Pulmonary artery endothelial cell (primary cell): ENCODE data around the gene SARNP. TPM values are rescaled to one million over a fixed set of nuclear protein-coding genes. Genes with fewer than 3 reads are reported as not detected.
A peak's percentile ranks its signal among the peaks of the same experiment; 100 is the strongest.

ENCODE experiments used
- DNase-seq: peaks from one replicate; pipeline ENCODE4 v3.0.0-alpha.2; 2011; ENCODE audit warnings: low read depth, low spot score
- total RNA-seq: library from RNA; depleted of rRNA; stranded (reverse); fragments of >200 nt; gene quantifications from 2 replicates; pipeline ENCODE4 v1.2.3, GENCODE V29; 2014

Gene SARNP
- total RNA-seq, 1 donor from 2014 or later = 110 TPM

DNA sequence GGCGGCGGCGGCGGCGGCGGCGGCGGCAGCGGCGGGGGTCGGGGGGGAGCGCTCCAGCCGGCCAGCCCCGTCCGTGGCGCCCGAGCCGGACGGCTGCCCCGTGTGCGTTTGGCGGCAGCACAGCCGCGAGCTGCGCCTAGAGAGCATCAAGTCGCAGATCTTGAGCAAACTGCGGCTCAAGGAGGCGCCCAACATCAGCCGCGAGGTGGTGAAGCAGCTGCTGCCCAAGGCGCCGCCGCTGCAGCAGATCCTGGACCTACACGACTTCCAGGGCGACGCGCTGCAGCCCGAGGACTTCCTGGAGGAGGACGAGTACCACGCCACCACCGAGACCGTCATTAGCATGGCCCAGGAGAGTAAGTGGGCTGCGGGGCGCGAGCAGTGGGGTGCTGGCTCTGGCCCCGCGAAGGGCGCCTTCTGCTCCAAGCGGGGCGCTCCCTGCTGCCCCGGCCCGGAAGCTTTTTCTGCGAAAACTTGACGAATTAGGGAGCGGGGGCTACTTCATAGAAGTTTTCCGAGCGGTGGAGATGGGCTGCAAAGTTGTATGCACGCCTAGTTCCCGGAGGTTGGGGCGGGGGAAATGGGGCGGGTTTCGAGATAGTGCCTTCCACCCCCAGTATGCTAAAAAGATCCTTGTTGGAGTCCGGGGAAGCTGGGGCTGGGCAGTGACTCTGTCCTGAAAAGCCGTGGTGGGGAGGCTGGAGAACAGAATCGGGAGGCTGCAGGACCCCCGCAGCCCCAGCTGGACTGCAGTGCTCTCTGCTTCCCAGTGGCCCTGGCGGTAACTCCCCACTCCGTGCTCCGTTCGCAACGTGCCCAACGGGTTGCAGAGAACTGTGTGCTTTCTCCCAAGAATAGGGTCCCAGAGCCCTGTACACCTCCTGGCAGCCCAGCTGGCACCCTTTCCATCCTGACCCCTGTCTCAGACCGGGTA lies 73.9 kb downstream of the SARNP start:
- no peak for DNase-seq

DNA sequence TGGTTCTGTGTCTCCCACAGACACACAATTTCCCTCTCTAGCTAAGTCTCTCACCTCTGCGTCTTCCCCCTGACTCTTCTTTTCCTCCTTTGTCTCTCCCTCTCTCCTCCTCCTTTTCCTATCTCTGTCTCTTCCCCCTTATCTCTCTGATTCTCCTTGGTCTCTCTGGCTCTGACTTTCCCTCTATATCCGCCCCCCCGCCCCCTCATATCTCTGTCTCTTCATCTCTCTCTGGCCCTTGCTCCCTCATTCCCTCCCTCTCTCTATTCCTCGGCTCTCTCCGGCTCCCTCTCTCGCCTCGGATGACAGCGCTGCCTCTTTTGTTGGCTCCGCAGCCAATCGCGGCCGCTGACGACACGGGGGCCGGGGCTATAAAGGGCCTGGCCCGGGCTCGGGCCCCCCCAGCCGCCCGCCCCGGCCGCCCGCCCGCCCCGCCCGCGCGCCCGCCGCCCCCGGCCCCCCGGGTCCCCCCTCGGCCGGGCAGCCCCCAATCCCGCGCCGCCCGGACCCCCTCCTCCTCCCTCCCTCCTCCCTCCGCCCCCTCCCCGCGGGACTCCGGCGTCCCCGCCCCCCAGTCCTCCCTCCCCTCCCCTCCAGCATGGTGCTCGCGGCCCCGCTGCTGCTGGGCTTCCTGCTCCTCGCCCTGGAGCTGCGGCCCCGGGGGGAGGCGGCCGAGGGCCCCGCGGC lies 74.7 kb downstream of the SARNP start, which contains the start of gene GDF11:
TSS of gene GDF11 (plus strand) at position 404 of the 687 bp plus-strand sequence. CDS start at position 599, 195 bp downstream.
- DNase-seq = no peak

DNA sequence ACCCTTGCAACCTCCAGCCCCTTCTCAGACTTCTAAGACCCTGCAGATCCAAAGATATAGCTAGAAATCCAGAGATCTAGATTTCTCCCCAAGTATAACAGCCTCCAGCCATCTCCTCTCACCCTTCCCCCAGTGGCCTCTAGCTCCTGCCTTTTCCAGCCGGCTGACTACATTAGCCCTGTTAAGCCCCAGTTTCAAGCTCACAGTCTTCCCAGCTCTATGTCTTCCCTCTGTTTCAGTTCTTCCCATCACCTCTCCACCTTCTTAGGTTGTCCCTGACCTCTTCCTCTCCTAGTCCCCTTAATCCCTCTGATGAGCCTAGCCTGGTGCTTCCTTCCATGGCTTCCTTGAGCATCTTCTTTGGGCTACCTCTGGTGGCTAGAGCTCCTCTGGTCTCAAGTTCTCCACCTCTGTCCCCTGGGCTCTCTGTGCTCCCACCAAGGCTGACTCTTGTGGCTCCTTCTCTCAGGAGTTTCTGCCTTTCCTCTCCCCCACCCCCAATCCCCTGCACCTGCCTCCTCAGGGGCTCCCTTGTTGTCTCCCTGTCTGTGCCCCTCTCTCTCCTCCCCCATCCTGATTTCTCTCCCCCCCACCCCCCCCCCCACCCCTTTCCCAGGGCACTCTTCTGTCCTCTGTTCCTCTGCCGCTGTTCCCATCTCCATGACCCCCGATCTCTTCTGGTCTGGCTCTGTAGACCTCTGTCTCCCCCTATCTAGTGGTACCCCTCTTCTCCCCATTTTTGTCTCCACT lies 75.4 kb downstream of the SARNP start:
- no peak for DNase-seq

DNA sequence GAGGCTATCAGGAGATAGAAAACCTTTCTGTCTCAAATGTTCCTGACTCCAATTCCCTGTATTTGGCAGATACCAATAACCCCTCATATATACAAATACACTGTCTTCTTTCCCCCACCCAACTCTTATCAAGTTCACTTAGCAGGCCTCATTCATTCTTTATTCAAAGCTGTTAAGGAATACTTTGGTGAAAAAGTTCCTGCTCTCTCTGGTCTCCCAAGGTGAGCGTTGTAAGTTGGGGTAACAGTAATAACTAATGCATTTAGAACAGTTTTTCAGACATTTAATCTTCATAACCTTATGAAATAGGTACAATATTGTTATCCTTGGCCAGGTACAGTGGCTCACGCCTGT lies 78.5 kb downstream of the SARNP start:
- no peak for DNase-seq

DNA sequence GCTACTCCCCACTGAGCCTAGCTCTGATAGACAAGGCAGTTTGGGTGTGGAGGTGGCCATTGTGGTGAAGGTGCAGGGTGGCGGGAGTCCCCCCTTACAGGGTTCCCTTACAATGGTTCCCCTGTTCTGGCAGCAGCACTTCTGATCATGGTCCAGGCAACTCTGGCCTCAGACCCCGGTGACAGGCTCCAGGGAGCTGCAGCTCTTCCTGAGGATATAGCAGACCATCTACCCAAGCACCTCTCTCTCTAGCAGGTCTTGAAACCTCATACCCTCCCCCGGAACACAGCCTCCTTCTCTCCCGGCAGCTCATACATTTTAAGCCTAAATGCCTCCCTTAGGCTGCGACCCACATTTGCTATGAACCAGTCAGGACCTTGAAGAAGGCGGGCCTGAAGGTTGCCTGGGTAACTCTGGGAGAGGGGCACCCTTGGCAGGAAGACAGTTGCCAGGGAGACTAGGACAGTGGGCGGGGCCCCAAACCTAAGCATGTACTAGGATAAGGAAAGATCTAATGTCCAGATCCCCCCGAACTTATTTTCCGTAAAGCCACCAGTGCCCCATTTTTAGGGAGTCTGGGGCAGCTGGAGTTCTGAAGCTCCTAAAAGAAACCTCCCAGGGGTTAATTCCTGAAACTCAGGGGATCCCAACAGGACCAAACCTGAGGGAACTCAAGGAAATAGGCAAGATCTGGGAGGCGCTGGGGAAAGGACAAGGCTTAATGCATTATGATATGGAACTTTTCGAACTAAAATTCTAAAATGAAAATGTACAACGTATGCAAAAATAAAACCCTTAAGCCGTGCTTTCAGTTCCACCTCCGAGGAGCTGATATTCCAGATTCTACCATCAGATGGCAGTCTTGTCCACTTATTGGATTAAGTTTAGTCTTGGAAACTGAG lies 79.2 kb downstream of the SARNP start:
- no peak for DNase-seq

DNA sequence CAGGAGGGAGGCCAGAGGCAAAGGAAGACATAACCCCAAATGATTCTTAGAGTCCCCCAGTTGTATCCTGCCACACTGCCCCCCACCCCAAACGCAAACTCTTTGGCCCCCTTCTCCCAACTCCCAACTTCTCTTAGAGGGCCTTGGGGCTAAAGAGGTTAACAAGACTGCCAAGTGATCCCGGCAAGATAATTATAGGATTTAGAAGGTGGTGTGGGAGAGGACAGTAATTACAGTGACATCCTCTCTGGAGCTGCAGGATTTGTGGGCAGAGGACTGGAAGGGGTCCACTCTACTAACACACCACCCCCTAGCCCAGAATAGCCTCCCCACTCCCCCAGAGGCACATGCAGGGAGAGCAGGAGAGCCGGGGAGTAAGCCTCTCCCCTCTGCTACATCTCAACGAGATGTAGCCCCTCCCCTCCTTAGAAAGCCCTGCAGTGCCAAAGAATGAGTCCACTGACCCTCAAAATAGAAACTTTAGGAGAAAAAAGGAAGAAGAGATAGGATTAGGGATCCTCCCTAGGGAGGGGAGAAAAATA lies 79.9 kb downstream of the SARNP start:
- no peak for DNase-seq

DNA sequence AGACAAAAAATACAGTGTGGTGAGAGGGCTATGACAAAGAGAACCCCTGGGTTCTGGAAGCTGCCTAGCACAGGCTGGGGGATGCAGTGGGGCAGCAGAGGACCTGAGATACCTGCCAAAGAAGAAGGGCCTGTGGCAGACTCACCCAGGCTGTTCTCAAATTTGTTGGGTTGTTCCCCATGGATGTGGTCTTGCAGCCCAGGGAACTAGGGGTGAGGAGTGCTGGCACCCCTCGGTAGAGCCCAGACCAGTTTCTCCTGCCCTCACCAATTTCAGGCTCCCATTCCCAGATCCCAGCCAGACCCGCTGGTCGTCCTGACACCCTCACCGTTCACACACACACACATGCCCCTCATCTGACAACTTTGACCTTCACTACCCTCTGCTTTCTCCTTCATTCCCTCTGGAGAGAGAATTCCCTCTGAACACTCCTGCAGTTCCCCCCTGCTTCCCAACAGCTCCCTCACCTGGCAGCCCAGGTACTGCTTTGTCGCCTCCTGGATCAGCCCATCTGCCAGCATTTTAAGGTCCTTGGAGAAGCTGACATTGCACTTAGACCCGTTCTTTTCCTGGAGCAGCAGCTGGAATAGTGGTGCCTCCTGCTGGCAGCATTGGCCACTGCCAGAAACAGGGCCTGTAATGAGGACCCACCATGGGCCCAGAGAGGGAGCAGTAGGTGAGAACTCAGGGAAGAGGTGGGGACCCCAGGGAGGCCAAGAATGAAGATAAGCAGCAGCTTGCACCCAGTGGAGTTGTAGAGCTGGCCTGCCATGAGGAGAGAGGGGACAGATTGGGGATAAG lies 80.5 kb downstream of the SARNP start:
- DNase-seq = no peak

DNA sequence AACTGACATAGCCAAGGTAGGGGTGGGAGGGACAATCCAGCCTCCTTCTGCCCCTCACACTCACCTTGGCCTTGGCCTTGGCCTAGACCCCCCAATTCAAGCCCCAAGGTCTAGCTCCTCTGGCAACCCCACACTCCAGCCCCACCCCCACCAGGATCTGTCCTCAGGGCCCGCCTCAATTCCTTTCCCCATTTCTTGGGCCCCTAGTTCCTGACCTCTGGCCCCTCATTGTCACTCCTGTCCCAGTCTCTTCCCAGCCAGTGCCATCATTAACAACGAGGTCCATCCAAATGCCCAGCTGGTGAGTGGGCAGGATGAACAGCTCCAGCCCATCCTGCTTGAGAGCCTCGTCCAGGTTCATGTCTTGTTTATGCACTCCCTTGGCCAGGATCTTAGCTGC lies 81.4 kb downstream of the SARNP start:
- no peak for DNase-seq

DNA sequence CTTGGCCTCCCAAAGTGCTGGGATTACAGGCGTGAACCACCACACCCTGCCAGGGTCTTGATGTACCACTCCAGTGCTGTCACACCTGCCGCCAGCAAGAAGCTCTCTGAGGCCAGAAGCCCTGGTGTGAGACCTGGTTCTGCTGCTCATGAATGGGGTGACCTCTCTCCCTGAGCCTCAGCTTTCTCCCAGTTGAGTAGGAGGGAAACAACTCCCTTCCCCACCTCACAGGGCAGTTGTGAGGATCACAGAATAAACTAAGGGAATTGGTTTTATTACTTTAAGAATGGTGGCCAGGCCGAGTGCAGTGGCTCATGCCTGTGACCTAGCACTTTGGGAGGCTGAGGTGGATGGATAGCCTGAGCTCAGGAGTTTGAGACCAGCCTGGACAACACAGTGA lies 82.9 kb downstream of the SARNP start:
- no peak for DNase-seq

DNA sequence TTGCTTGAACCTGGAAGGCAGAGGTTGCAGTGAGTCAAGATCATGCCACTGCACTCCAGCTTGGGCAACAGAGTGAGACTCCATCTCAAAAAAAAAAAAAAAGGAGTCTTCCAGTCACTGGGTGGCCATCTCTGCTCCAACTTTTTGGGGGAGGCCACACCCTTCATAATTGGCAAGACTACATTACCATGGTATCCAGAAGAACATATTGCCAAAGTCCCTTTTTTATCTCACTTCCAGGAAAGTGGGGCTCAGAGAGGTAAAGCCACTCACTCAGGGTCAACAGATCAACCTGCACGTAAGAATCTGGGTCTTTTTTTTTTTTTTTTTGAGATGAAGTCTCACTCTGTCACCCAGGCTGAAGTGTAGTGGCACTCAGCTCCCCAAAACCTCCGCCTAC lies 83.7 kb downstream of the SARNP start:
- DNase-seq = no peak

DNA sequence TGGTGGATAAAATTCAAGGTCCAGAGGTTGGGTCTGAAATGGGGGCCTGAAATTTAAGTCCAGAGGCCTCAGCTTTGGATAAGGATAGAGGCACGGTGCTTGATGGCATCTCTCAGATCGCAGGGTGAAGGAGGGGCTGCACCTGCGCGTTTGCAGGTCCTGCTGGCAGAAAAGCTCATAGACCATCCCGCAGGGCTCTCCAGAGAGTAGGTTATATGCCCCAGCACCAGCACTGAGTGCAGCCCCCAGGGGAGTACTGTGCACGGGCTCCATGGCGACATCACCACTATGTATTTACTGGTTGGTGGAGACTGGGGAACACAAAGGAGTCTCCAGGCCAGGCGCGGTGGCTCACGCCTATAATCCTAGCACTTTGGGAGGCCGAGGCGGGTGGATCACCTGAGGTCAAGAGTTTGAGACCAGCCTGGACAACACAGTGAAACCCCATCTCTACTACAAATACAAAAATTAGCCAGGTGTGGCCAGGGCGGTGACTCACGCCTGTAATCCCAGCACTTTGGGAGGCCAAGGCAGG lies 84.4 kb downstream of the SARNP start:
- no peak for DNase-seq

DNA sequence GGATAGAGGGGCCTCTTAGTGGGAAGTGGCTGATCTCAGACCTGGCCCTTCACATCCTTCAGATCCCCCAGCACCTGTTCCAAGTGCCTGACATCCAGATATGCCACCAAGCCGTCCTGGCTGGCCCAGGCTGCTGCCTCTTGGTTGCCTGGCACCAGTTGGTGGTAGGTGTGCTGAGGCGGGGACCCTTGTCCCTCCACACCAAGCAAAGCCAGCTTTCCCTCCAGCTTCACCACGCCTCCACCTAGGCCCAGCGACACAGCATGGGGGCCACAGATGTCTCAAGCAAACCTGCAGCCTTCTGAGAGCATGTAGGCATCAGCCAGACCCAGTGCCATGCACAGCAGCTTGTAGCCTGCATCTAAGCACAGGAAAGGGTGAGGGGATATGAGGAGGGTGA lies 85.2 kb downstream of the SARNP start:
- DNase-seq = no peak

DNA sequence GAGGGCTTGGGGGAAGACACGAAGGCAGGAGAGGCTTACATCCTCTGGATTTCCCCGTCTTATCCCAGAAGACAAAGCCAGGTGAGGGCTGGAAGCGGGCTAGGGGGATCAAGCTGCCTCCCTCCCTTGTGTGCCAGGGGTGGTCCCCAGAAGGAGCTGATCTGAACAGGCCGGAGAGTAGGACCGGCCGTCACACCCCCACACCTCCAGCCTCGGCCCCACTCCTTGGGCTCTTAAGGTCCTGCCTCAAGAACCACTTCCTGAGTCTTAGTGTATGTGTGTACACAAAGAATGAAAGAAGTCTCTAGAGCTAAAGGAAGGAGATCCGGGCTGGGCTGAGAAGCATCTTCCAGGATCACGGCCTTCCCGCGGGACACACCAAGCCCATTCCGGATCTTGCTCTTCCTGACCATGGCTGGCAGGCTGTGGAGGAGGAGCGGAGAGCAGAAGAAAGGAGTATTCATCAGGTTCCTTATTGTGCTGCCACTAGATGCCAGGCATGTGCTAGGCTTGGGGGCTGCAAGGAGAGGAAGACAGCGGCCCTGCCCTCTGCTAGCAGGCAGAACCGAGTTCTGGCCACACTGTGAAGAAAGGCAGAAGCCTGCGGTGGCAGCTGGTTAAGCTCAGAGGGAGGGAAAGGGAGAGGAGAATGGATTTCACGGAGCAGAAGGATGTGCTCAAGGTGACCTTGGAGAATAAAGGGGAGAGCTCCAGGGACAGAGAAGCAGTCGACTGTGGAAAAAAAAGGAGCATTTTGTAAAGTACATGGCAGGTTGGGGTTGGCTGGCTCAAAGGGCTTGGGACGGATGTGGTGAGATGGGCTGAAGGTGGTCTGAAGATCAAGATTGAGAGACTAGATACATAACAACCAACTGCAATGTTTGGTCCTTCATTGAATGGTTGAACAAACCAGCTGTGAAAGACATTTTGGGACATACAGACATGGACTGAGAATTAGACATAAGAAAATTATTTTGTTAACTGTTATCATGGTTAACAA lies 87.4 kb downstream of the SARNP start:
- DNase-seq = no peak

DNA sequence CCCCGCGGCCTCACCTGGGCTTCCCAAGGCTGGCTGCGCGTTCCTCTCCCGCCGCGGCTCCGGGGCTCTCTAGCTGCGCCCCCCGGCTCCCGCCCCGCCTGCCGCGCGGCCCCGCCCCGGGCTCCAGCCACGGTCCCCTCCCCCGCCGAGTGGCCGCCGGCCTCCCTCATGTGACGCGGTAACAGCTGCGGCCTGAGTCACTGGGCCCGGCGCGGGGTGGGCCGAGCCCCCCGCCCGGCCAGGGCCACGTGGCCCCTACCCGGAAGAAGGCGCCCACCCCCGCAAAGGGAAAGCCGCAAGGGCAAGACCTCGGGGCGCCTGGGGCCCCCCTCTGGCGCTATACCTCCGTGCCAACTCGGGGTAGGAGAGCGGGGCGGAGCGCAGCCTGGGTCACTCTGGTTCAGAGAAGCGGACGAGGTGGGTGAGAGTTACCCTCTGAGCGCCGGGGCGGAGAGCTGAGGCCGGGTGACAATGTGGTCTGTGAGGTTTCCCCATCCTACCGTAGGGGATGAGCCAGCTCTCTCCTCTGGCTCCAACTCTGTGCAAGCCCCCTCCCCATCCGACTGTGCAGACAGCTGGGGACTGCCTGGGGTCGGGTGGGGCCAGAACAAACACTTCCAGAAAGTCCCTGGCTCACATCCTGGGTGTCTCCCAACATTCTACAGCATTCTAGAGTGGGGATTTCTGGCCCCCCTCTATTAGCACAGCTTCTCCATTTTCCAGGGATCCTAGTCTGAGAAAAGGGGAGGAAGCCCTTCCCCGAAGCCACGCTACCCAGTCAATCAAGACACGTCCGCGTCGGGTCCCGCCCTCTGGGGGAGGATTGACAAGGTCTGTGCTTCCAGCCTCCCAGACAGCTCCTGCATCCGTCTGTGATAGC lies 88.3 kb downstream of the SARNP start, which contains the start of gene CD63:
TSS of gene CD63 (minus strand) at position 71 of the 880 bp plus-strand sequence. CDS start 668 bp downstream, outside the sequence.
- peak; percentile 77 for DNase-seq

DNA sequence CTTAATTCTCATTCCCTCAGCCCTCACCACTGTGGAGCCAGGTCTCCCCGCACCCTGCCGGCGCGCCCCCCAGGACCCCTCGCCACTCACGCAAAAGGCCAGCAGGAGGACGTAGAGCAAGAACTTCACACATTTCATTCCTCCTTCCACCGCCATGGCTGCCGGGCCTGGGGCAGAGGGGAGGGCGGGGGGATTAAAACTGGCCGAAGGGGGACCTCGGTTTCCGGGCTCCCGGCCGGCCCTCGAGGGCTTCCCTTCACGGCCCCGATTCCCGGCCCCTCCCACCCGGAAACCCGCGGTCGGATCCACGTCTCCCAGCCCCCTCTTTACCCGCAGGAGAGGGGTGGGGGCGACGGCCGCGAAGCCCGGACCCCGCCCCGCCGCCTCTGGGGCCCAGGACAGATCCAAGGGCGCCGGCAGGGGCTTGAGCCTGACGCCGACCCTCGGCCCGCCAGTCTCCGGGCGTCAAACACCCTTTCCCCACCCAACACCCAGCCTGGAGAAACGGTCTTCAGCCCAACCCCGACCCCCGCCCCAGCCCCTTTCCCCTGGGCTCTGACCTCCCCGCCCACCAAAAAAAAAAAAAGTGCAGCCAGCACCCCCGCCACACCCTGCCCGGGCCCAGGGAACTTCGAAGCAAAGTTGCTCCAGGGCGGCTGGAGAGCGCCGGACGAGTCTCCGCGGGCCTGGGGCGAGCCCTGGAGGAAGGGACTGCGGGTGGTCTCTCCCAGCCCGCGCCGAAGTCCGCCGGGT lies 89.2 kb downstream of the SARNP start:
- no peak for DNase-seq

DNA sequence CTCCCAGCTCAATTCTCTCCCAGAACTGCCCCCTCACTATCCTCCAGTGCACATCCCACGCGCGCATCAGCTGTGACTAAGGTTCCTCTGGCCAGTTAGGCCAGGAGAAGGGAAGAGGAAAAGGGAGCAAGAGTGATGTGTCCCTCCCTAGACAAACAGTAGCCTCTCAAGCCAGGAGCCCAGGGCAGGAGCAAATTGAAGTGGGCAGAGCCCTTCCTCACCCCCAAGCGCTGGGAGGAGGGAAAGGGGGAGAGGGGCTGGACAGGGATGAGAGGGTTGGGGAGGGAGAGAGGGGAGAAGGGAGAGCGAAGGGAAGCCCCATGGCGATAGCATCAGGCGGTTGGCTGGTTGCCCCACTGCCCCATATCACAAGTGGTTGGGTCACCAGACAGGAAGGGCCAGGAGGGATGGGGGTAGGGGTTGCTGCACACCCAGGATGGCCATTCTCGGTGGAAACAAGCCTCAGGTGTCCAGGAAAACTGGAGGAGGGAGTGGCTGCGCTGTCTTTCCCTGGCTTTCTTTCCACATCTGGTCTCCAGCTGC lies 89.8 kb downstream of the SARNP start:
- no peak for DNase-seq
